Left ventricle myocardium inferior (tissue), 1 donor: ENCODE measurements around the gene TBC1D14. TPM values are rescaled to one million over a fixed set of nuclear protein-coding genes. Genes with fewer than 3 reads are reported as not detected.
"Not testable (repeated sequence)": the region's sequence is repeated elsewhere in the genome, so short reads cannot be mapped to it uniquely, and the experiment has no call there.

Experiments used
- DNase-seq: peaks from one replicate; pipeline ENCODE4 v3.0.0-alpha.2; 2020
- H3K27ac ChIP-seq: fragments of 200-600 bp; replicated peaks from 2 replicates; pipeline ENCODE4 v1.8.0; 2021
- H3K27me3 ChIP-seq: fragments of 200-600 bp; 2 replicates; pipeline ENCODE4 v1.8.0; 2021; ENCODE audit warnings: low read depth
- H3K36me3 ChIP-seq: fragments of 200-600 bp; 2 replicates; pipeline ENCODE4 v1.8.0; 2021
- H3K4me1 ChIP-seq: fragments of 200-600 bp; 2 replicates; pipeline ENCODE4 v1.8.0; 2021
- H3K4me3 ChIP-seq: fragments of 200-600 bp; 2 replicates; pipeline ENCODE4 v1.8.0; 2021; ENCODE audit warnings: mild to moderate bottlenecking, moderate library complexity
- H3K9me3 ChIP-seq: fragments of 200-600 bp; replicated peaks from 2 replicates; pipeline ENCODE4 v1.8.0; 2021
- intact Hi-C: fragments of 100-400 bp; cut with micrococcal nuclease; formaldehyde crosslinking; loops from one replicate; pipeline ENCODE4 v1.11.0; 2022
- total RNA-seq: library from RNA; stranded (reverse); fragmentation: NEBNext Ultra II Directional; extraction: Animal tissue kit (Norgen Biotek cat#: 25700); gene quantifications from one replicate; pipeline ENCODE4 v1.2.1, GENCODE V29; 2021
- TF ChIP-seq, protein P1 (sequence below): fragments of 200-600 bp; IDR thresholded peaks from 2 replicates; pipeline ENCODE4 v1.8.0; 2021; ENCODE audit warnings: antibody characterized with exemption, mild to moderate bottlenecking, borderline replicate concordance
- donor health status: DM: no; HTN: yes; CAD: no; lungs with severe emphysema.

The TBC1D14 gene
- total RNA-seq, 1 donor from 2014 or later = 36.1 TPM

DNA sequence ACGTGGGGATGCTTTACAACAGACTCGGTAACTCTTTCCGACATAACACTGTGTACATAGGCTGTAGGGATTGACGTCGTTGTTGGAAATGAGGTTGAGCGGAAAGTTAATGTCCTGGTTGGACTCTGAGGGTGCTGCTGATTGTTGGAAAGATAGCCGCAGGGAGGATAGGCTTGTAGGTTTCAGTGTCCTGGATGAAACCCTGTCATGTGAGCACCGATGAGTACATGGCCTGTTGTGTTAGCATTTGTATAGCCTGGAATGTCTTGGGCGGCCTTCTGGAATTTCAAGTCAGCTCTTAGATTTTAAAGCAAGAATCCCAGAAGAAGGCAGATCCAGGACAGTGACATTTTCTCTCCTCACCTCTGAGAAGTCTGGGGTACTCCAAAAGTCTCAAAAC is 63.3 kb downstream of the TBC1D14 start:
- H3K9me3 ChIP-seq = no peaks in the 10 kb centered on the region
- intact Hi-C loops = no loop called here
- H3K27me3 ChIP-seq = no peaks in the 10 kb centered on the region
- peaks cover 7% of the 10 kb centered on the region for H3K36me3 ChIP-seq
- H3K4me1 ChIP-seq = peaks cover 12% of the 10 kb centered on the region
- DNase-seq = no peak
- no peak overlapping the region for H3K4me3 ChIP-seq
- TF ChIP-seq, protein P1, sequence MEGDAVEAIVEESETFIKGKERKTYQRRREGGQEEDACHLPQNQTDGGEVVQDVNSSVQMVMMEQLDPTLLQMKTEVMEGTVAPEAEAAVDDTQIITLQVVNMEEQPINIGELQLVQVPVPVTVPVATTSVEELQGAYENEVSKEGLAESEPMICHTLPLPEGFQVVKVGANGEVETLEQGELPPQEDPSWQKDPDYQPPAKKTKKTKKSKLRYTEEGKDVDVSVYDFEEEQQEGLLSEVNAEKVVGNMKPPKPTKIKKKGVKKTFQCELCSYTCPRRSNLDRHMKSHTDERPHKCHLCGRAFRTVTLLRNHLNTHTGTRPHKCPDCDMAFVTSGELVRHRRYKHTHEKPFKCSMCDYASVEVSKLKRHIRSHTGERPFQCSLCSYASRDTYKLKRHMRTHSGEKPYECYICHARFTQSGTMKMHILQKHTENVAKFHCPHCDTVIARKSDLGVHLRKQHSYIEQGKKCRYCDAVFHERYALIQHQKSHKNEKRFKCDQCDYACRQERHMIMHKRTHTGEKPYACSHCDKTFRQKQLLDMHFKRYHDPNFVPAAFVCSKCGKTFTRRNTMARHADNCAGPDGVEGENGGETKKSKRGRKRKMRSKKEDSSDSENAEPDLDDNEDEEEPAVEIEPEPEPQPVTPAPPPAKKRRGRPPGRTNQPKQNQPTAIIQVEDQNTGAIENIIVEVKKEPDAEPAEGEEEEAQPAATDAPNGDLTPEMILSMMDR = no peak
- no peak overlapping the region for H3K27ac ChIP-seq

DNA sequence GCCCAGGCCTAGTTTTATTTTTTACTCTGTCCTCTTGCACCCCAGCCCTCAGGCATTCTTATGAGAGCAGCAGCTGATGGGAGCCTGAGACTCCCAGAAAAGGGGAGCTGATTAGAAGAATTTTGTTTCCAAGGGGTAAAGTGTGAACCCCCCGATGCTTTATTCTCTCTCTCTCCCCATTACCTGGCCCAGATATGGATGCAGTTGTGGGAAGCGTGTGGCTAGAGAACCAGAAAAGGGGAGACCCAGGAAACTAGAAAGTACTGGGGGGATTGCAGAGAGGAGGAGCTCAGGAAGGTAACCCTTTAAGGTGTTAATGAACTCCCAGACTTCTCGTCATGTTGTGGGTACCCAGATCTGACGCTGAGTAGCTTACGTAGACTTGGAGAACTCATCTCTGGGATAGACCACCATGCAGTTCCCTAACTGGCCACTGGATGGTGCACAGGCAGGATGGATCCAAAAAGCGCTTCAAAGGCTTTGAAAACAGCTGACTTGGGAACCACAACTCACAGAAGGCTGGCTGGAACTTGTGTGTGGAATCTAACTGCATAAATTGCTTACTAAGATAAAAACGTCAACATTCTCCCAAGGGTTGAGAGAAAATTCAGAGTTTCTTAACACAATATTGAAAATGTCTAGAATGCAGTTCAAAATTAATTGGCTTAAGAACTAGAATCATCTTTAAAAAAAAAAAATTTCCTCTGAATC is 64.7 kb downstream of the TBC1D14 start:
- H3K4me3 ChIP-seq = no peak overlapping the region
- TF ChIP-seq, protein P1 = peak; percentile 99
- no peaks in the 10 kb centered on the region for H3K9me3 ChIP-seq
- peaks cover 12% of the 10 kb centered on the region for H3K4me1 ChIP-seq
- DNase-seq = peak; percentile 79
- H3K36me3 ChIP-seq = no peaks in the 10 kb centered on the region
- no peaks in the 10 kb centered on the region for H3K27me3 ChIP-seq
- intact Hi-C loops = no loop called here
- no peak overlapping the region for H3K27ac ChIP-seq

DNA sequence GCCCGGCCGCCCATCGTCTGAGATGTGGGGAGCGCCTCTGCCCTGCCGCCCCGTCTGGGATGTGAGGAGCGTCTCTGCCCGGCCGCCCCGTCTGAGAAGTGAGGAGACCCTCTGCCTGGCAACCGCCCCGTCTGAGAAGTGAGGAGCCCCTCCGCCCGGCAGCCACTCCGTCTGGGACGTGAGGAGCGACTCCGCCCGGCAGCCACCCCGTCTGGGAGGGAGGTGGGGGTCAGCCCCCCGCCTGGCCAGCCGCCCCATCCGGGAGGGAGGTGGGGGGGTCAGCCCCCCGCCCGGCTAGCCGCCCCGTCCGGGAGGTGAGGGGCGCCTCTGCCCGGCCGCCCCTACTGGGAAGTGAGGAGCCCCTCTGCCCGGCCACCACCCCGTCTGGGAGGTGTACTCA is 68.2 kb downstream of the TBC1D14 start:
- intact Hi-C loops, H3K4me3 ChIP-seq, H3K4me1 ChIP-seq, H3K36me3 ChIP-seq, H3K9me3 ChIP-seq, H3K27ac ChIP-seq, DNase-seq, H3K27me3 ChIP-seq: not testable (repeated sequence)

- Histone ChIP-seq H3K9me3 (no peaks in the 10 kb centered on the region), H3K27ac (peak overlapping the region; percentile 6), H3K36me3 (no peaks in the 10 kb centered on the region), H3K27me3 (no peaks in the 10 kb centered on the region), H3K4me1 (peaks cover 45% of the 10 kb centered on the region), H3K4me3 (no peak overlapping the region)
- intact Hi-C loops = loop anchor here (10.0 kb wide), 1 partner anchor 79 kb away; the partner anchor contains the start of gene TBC1D14
- TF ChIP-seq, protein P1 = no peak
- DNase-seq = no peak
These were observed 74.0 kb downstream of the TBC1D14 start for GRCh38 chr4:6983544-6984142.

DNA sequence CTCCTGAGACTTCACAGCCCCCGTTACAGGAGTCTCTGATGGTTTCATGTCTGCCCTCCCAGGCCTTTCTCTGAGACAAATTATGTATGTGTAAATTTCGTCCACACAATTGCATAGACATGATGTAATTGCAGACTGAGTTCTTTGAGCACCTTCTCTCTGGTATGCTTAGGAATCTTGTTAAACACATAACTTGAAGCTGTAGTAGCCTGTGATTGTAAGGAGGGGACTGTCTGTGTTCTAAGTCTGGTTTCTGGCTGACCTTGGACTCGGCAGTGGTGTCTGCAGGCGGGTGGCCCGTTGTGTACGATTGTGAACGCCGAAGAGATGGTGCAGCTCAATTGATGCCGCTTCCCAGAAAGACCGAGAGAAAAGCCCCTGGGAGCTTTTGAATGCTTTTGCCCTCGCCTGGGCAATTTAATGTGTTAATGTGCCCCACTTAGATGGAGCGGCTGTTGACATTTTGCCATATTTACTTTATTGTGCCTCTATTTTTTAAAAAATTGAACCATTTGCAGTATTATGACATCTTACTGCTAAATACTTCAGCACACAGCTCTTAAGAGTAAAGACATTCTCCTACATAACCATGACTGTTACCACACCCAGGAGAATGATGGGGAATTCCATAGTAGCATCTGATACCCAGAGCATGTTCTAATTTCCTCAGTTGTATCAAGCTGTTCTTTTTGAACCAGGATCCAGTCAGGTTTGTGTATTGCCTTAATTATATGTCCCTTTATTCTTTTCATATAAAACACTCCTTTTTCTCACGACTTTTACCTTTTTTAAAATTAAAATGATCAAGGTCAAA is 75.2 kb downstream of the TBC1D14 start:
- peaks cover 57% of the 10 kb centered on the region for H3K4me1 ChIP-seq
- H3K4me3 ChIP-seq = peak overlapping the region; percentile 96
- no peaks in the 10 kb centered on the region for H3K36me3 ChIP-seq
- TF ChIP-seq, protein P1 = no peak
- intact Hi-C loops = loop anchor here (10.0 kb wide), 1 partner anchor 80 kb away; the partner anchor contains the start of gene TBC1D14
- no peak overlapping the region for H3K27ac ChIP-seq
- DNase-seq = no peak
- no peaks in the 10 kb centered on the region for H3K9me3 ChIP-seq
- no peaks in the 10 kb centered on the region for H3K27me3 ChIP-seq
